GM21723 (cell line): Measurements from ENCODE around the gene DUSP19.
"Not testable (repeated sequence)": the region's sequence is repeated elsewhere in the genome, so short reads cannot be mapped to it uniquely, and the experiment has no call there.

ENCODE experiments used
- ATAC-seq: cut with Tn5 transposase; IDR thresholded peaks from one replicate; pipeline ENCODE4 v1.9.1; 2021; ENCODE audit warnings: mild to moderate bottlenecking, moderate library complexity; ENCODE audit not compliant: unreplicated experiment

The DUSP19 gene

GRCh38 chr2:183078464-183079138 is at the start of gene DUSP19:
TSS of gene DUSP19 (plus strand) at chr2:183078747. CDS start at chr2:183078934, 187 bp downstream.
- ATAC-seq: peak; percentile 96

GRCh38 chr2:183029219-183029618 is 49.3 kb upstream of the DUSP19 start:
- no peak for ATAC-seq

- no peak for ATAC-seq
These were observed 46.4 kb upstream of the DUSP19 start for GRCh38 chr2:183031911-183032794.

GRCh38 chr2:183033951-183034350 is 44.6 kb upstream of the DUSP19 start:
- no peak for ATAC-seq

- no peak for ATAC-seq
These were observed 43.7 kb upstream of the DUSP19 start for GRCh38 chr2:183034806-183035205.

- no peak for ATAC-seq
These were observed 43.1 kb upstream of the DUSP19 start for GRCh38 chr2:183035298-183035953.

- ATAC-seq: peak; percentile 57
These were observed 42.4 kb upstream of the DUSP19 start for GRCh38 chr2:183035954-183036669.

GRCh38 chr2:183037074-183037552 is 41.4 kb upstream of the DUSP19 start:
- ATAC-seq: no peak

- ATAC-seq: peak; percentile 51
These were observed 40.8 kb upstream of the DUSP19 start for GRCh38 chr2:183037553-183038340.

GRCh38 chr2:183038341-183039300 is 39.9 kb upstream of the DUSP19 start, which contains the start of gene NCKAP1:
TSS of gene NCKAP1 (minus strand) at chr2:183038457. CDS start at chr2:183038099, 358 bp downstream.
- peak; percentile 90 for ATAC-seq

- no peak for ATAC-seq
These were observed 37.9 kb upstream of the DUSP19 start for GRCh38 chr2:183040604-183041003.

- ATAC-seq: not testable (repeated sequence)
These were observed 35.0 kb upstream of the DUSP19 start for GRCh38 chr2:183043580-183043979.

- not testable (repeated sequence) for ATAC-seq
These were observed 30.9 kb upstream of the DUSP19 start for GRCh38 chr2:183047486-183048125.

- ATAC-seq: no peak
These were observed 29.1 kb upstream of the DUSP19 start for GRCh38 chr2:183049420-183049819.

GRCh38 chr2:183057333-183057985 is 21.1 kb upstream of the DUSP19 start:
- ATAC-seq: peak; percentile 58

- ATAC-seq: no peak
These were observed 19.0 kb upstream of the DUSP19 start for GRCh38 chr2:183059561-183059960.

GRCh38 chr2:183060571-183061231 is 17.8 kb upstream of the DUSP19 start:
- no peak for ATAC-seq
